Astrocyte of the cerebellum (primary cell): Measurements from ENCODE around the gene PDS5B.

Experiments
- DNase-seq: peaks from one replicate; pipeline ENCODE4 v3.0.0-alpha.2; 2011; ENCODE audit warnings: low read depth
- H3K4me3 ChIP-seq: 2 replicates; pipeline ENCODE4 v1.5.1; 2011; ENCODE audit warnings: mild to moderate bottlenecking, low read depth, low read length, moderate library complexity
- in situ Hi-C: cut with HindIII; loops from 2 replicates; pipeline ENCODE4 v1.10.0; 2017; ENCODE audit warnings: low sequenced_read_pairs
- TF ChIP-seq, protein P1 (sequence below): IDR thresholded peaks from 2 replicates; pipeline ENCODE4 v1.5.1; 2012; ENCODE audit warnings: low read length, low read depth, moderate library complexity, mild to moderate bottlenecking; ENCODE audit errors: missing control alignments

The PDS5B gene

DNA sequence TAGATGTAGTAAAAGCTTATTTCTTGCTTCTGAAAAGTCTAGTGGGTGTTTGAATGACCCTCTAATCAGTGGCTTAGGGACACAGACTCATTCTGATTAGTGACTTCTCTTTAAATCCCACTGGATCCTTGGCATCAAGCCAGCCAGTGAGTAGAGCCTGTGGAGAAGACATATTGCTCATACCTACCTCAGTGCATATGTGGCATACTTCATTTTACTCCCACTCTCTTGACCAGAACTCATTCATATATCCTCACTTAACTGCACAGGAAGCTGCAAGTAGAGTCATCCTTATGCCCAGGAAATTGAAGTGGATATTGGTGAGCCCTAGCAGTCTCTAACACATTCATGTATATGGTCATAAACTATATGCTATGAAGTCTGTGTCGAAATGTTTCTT lies 148.3 kb downstream of the PDS5B start:
- in situ Hi-C loops = no loop called here
- TF ChIP-seq, protein P1, sequence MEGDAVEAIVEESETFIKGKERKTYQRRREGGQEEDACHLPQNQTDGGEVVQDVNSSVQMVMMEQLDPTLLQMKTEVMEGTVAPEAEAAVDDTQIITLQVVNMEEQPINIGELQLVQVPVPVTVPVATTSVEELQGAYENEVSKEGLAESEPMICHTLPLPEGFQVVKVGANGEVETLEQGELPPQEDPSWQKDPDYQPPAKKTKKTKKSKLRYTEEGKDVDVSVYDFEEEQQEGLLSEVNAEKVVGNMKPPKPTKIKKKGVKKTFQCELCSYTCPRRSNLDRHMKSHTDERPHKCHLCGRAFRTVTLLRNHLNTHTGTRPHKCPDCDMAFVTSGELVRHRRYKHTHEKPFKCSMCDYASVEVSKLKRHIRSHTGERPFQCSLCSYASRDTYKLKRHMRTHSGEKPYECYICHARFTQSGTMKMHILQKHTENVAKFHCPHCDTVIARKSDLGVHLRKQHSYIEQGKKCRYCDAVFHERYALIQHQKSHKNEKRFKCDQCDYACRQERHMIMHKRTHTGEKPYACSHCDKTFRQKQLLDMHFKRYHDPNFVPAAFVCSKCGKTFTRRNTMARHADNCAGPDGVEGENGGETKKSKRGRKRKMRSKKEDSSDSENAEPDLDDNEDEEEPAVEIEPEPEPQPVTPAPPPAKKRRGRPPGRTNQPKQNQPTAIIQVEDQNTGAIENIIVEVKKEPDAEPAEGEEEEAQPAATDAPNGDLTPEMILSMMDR = no peak
- no peak for DNase-seq
- no peak overlapping the region for H3K4me3 ChIP-seq

DNA sequence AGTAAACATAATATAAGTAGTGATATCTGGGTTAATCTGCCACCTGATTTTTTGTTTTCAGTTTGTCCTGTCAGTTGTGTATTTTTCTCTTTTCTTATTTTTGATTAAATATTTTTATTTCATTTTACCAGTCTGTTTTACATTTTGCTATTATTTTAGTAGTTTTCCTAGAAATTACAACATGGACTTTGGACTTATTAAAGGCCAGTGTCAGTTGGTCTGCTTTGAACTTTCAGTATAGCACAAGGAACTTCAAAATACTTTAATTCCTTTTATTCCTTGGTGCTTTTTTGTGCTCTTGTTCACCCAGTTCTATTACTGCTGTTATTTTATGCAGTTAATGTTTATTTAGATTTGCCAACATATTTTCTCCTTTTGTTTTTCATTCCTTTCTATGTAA lies 149.6 kb downstream of the PDS5B start:
- no peak overlapping the region for H3K4me3 ChIP-seq
- TF ChIP-seq, protein P1 = no peak
- in situ Hi-C loops = no loop called here
- no peak for DNase-seq

DNA sequence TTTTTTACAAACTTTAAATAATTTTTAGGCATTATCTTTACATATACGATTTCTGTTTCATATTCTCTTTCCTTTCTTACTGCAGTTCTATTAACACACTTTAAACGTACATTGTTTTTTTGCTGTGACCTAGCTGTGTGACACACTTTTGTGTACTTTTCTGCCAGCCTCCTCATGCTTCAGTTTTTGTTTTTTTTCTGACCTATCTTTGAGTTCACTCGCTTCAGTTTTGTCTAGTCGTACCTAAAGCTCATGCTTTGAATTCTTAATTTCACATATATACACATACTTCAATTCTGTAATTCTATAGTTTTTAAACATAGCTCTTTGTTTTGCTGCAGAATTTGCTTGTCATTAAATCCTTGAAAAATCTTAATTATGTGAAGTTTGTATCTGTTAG lies 150.4 kb downstream of the PDS5B start:
- DNase-seq = no peak
- in situ Hi-C loops = no loop called here
- TF ChIP-seq, protein P1 = no peak
- no peak overlapping the region for H3K4me3 ChIP-seq

DNA sequence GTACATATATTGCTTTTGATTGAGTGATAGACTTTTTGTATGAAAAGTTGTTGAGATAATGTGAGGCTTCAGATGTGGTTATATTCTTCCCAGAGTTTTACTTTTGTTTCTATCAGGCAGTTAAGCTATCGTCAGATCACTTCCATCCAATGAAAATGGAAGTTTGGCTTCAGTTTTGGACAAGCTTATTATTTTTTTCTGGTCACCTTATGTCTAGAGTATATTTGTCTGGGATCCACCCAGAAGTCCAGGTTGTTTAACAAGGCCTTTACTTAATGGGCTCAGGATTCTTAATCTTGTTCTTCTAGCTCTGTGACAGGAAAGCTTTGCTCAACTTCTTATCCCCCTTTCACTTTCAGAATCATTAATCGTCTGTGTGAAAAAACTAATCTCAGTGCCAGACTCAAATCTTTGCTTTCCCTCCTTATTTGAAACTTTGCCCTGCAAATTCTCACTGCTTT lies 150.9 kb downstream of the PDS5B start:
- TF ChIP-seq, protein P1 = no peak
- no peak for DNase-seq
- H3K4me3 ChIP-seq = peak overlapping the region; percentile 4
- in situ Hi-C loops = no loop called here

DNA sequence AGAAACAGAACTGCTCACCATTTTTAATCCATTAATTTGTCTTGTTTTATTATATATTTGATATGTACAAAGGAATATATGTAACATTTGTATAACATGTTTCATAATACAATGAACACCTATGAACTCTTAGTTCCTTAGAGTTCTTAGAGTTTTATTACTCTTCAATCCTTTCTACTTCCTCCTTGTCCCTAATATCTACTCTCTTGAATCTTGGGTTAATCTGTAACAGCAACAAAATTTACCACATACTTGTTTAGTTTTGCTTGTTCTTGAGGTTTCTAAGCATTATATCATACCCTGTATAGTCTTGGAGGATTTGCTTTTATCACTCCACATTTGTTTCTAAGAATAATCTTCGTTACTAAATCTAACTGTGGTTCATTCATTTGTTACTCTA lies 151.4 kb downstream of the PDS5B start:
- DNase-seq = no peak
- TF ChIP-seq, protein P1 = no peak
- no peak overlapping the region for H3K4me3 ChIP-seq
- in situ Hi-C loops = no loop called here

DNA sequence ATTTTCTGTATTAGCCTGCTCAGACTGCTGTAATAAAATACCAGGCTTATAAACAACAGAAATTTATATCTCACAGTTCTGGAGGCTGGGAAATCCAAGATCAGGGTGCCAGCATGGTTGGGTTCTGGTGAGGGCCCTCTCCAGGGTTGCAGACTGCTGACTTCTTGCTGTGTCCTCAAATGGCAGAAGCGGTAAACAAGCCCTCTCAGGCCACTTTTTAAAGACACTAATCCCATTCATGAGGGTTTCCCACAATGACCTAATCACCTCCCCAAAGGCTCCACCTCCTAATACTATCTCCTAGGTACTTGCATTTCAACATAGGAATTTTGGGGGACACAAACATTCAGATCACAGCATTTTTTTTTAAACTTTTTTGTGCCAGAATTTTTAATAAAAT lies 159.3 kb downstream of the PDS5B start:
- no peak for DNase-seq
- in situ Hi-C loops = loop anchor here (5.0 kb wide), 1 partner anchor 77 kb away; no protein-coding TSS in a partner anchor
- TF ChIP-seq, protein P1 = no peak
- H3K4me3 ChIP-seq = no peak overlapping the region

DNA sequence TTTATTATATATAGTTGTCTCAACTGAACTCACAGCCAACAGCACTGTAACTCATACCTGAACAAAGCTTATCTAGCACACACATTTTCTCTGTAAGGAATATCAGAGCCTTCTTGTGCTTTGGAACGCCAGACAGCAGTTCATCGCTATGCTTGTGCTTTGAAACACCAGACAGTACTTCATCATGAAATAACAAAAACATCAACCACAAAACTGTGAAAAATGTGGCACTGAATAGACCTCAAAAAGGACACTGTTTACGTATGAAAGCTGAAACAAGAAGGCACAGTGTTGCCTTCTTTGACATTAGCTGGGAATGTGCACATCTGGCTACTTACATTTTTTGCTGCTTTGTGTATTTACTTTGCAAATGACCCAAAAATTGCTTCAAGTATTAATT lies 160.2 kb downstream of the PDS5B start:
- DNase-seq = peak; percentile 37
- TF ChIP-seq, protein P1 = no peak

More for the DNA sequence above, 160.2 kb downstream of the PDS5B start:
- no peak overlapping the region for H3K4me3 ChIP-seq
- in situ Hi-C loops = loop anchor here (5.0 kb wide), 1 partner anchor 76 kb away; no protein-coding TSS in a partner anchor
